Fibroblast of mammary gland (primary cell): ENCODE data around the gene SLC32A1.

Source experiments
- DNase-seq: peaks from one replicate; pipeline ENCODE4 v3.0.0-alpha.2; 2010; ENCODE audit warnings: low read depth
- H3K4me3 ChIP-seq: 2 replicates; pipeline ENCODE4 v1.5.1; 2011; ENCODE audit warnings: low read depth, mild to moderate bottlenecking, low read length, moderate library complexity; ENCODE audit not compliant: control insufficient read depth
- CTCF ChIP-seq: conservative IDR thresholded peaks from 2 replicates; pipeline ENCODE4 v1.5.1; 2011; ENCODE audit warnings: low read depth, low read length, inconsistent platforms; ENCODE audit not compliant: control insufficient read depth, insufficient read depth

Gene SLC32A1

GRCh38 chr20:38725148-38725901, 1.0 kb downstream of the SLC32A1 start:
- TF ChIP-seq CTCF = no peak
- no peak for DNase-seq
- H3K4me3 ChIP-seq = no peak overlapping the region

- H3K4me3 ChIP-seq = no peak overlapping the region
- peak; percentile 37 for DNase-seq
- peak; percentile 36 for TF ChIP-seq CTCF
Measured at GRCh38 chr20:38725931-38726803, 1.9 kb downstream of the SLC32A1 start.

GRCh38 chr20:38726804-38727606, 2.7 kb downstream of the SLC32A1 start:
- peak; percentile 29 for TF ChIP-seq CTCF
- peak; percentile 29 for DNase-seq
- H3K4me3 ChIP-seq = no peak overlapping the region

GRCh38 chr20:38727607-38728190, 3.4 kb downstream of the SLC32A1 start:
- DNase-seq = no peak
- H3K4me3 ChIP-seq = no peak overlapping the region

GRCh38 chr20:38728191-38728781, 4.0 kb downstream of the SLC32A1 start:
- DNase-seq = no peak
- no peak overlapping the region for H3K4me3 ChIP-seq
- no peak for TF ChIP-seq CTCF

More at GRCh38 chr20:38727607-38728190, 3.4 kb downstream of the SLC32A1 start:
- no peak for TF ChIP-seq CTCF
